HepG2 (cell line): ENCODE measurements around the gene PCCB. TPM values are rescaled to one million over a fixed set of nuclear protein-coding genes. Genes with fewer than 3 reads are reported as not detected.

Source experiments
- ASH2L ChIP-seq: fragments of 300-600, 200-600 bp; sonication (generic); IDR thresholded peaks from 2 replicates; pipeline ENCODE4 v1.7.0; 2017; ENCODE audit warnings: low read depth, mild to moderate bottlenecking, moderate library complexity, mixed read lengths, low read length; ENCODE audit not compliant: insufficient read length
- ETV5 ChIP-seq: IDR thresholded peaks from 2 replicates; pipeline ENCODE4 v1.6.1; 2018; ENCODE audit warnings: missing biosample characterization, missing genetic modification reagents, inconsistent platforms, borderline replicate concordance
- FOXK1 ChIP-seq: sonication (generic); formaldehyde crosslinking; IDR thresholded peaks from 2 replicates; pipeline ENCODE4 v1.4.0; 2020; ENCODE audit warnings: low read depth, missing genetic modification reagents, borderline replicate concordance
- HOXA3 ChIP-seq: sonication (generic); formaldehyde crosslinking; IDR thresholded peaks from 2 replicates; pipeline ENCODE4 v1.5.0; 2020; ENCODE audit warnings: missing genetic modification reagents
- KDM2A ChIP-seq: sonication (generic); formaldehyde crosslinking; IDR thresholded peaks from 2 replicates; pipeline ENCODE4 v1.4.0; 2020; ENCODE audit warnings: low read depth, missing genetic modification reagents, borderline replicate concordance
- KLF15 ChIP-seq: sonication (generic); formaldehyde crosslinking; IDR thresholded peaks from 2 replicates; pipeline ENCODE4 v1.8.1; 2023; ENCODE audit warnings: borderline replicate concordance, mild to moderate bottlenecking, inconsistent platforms, missing genetic modification reagents, mixed read lengths
- KLF6 ChIP-seq: IDR thresholded peaks from 2 replicates; pipeline ENCODE4 v1.8.0; 2016; ENCODE audit warnings: missing biosample characterization, missing genetic modification reagents
- MAFK ChIP-seq, 2 experiments: IDR thresholded peaks in 1 of 2; conservative IDR thresholded peaks in 1 of 2; 2 replicates each; pipeline ENCODE4 v1.6.1; 2011; ENCODE audit warnings: improper control_type of control experiment in 2 of 2, low read length in 2 of 2
- NRL ChIP-seq: sonication (generic); formaldehyde crosslinking; IDR thresholded peaks from 2 replicates; pipeline ENCODE4 v1.5.0; 2020; ENCODE audit warnings: missing genetic modification reagents, mild to moderate bottlenecking, moderate library complexity, borderline replicate concordance
- PRMT3 ChIP-seq: sonication (generic); formaldehyde crosslinking; IDR thresholded peaks from 2 replicates; pipeline ENCODE4 v1.8.1; 2022; ENCODE audit warnings: low read depth, mild to moderate bottlenecking, moderate library complexity, missing genetic modification reagents, borderline replicate concordance
- THRA ChIP-seq: sonication (generic); formaldehyde crosslinking; IDR thresholded peaks from 2 replicates; pipeline ENCODE4 v1.4.0; 2020; ENCODE audit warnings: missing genetic modification reagents, borderline replicate concordance
- ZBTB38 ChIP-seq: sonication (generic); formaldehyde crosslinking; IDR thresholded peaks from 2 replicates; pipeline ENCODE4 v1.5.1; 2020; ENCODE audit warnings: mild to moderate bottlenecking, missing genetic modification reagents
- ZFAT ChIP-seq: sonication (generic); formaldehyde crosslinking; conservative IDR thresholded peaks from 2 replicates; pipeline ENCODE4 v1.8.1; 2023; ENCODE audit warnings: missing genetic modification reagents, inconsistent platforms
- ZFP41 ChIP-seq: sonication (generic); formaldehyde crosslinking; IDR thresholded peaks from 2 replicates; pipeline ENCODE4 v1.4.0; 2020; ENCODE audit warnings: mild to moderate bottlenecking, missing genetic modification reagents, borderline replicate concordance
- ZGPAT ChIP-seq: IDR thresholded peaks from 2 replicates; pipeline ENCODE4 v1.6.1; 2016; ENCODE audit warnings: mild to moderate bottlenecking
- ZMYM3 ChIP-seq: sonication (generic); formaldehyde crosslinking; IDR thresholded peaks from 2 replicates; pipeline ENCODE4 v1.5.1; 2020; ENCODE audit warnings: mild to moderate bottlenecking, missing genetic modification reagents
- ZNF549 ChIP-seq: sonication (generic); formaldehyde crosslinking; IDR thresholded peaks from 2 replicates; pipeline ENCODE4 v1.5.0; 2020; ENCODE audit warnings: missing genetic modification reagents
- ZNF7 ChIP-seq: IDR thresholded peaks from 2 replicates; pipeline ENCODE4 v1.6.1; 2016; ENCODE audit warnings: missing biosample characterization, missing genetic modification reagents
- ZNF83 ChIP-seq: sonication (generic); formaldehyde crosslinking; IDR thresholded peaks from 2 replicates; pipeline ENCODE4 v1.4.0; 2020; ENCODE audit warnings: missing genetic modification reagents, mild to moderate bottlenecking, borderline replicate concordance
- ZUFSP ChIP-seq: sonication (generic); formaldehyde crosslinking; IDR thresholded peaks from 2 replicates; pipeline ENCODE4 v1.9.0; 2021; ENCODE audit warnings: missing genetic modification reagents, mild to moderate bottlenecking, borderline replicate concordance
- polyA plus RNA-seq, 8 experiments: library from polyadenylated mRNA; depleted of rRNA in 3 of 8; stranded (reverse) in 7 of 8; unstranded in 1 of 8; fragments of >200 nt; fragmentation: Illumina TruSeq in 4 of 8; extraction: Trizol in 4 of 8; gene quantifications; 2 replicates each; pipeline versions ENCODE4 v1.2.1 to v1.2.3, GENCODE V29; 2011 to 2016; ENCODE audit warnings: low read depth in 4 of 8, missing spikeins in 1 of 8, mixed read lengths in 1 of 8; ENCODE audit not compliant: insufficient read depth in 1 of 8
- total RNA-seq, 5 experiments: library from RNA; depleted of rRNA; stranded (reverse); fragments of >200 nt; fragmentation: Illumina TruSeq; extraction: Trizol; gene quantifications; 2 replicates each; pipeline ENCODE4 v1.2.3, GENCODE V29; 2016; ENCODE audit warnings: low read depth in 1 of 5
- TF ChIP-seq, protein P1 (sequence below): sonication (generic); formaldehyde crosslinking; IDR thresholded peaks from 2 replicates; pipeline ENCODE4 v1.5.0; 2020; ENCODE audit warnings: mild to moderate bottlenecking, missing genetic modification reagents

PCCB gene
- total and polyA plus RNA-seq, 2 of the 13 experiments (the other 11 are each of a cell fraction or from before 2014, with no cell fraction given): 84.1 to 88.7 TPM

GRCh38 chr3:136292500-136292899 is 42.4 kb downstream of the PCCB start (continued):
- TF ChIP-seq FOXK1 (CRISPR knock-in tag): no peak
- no peak for TF ChIP-seq ZFP41
- TF ChIP-seq ZGPAT (CRISPR knock-in tag): no peak
- no peak for TF ChIP-seq ZNF83 (CRISPR knock-in tag)
- no peak for TF ChIP-seq ZFAT (CRISPR knock-in tag)
- TF ChIP-seq KLF15 (CRISPR knock-in tag): no peak
- TF ChIP-seq, protein P1, sequence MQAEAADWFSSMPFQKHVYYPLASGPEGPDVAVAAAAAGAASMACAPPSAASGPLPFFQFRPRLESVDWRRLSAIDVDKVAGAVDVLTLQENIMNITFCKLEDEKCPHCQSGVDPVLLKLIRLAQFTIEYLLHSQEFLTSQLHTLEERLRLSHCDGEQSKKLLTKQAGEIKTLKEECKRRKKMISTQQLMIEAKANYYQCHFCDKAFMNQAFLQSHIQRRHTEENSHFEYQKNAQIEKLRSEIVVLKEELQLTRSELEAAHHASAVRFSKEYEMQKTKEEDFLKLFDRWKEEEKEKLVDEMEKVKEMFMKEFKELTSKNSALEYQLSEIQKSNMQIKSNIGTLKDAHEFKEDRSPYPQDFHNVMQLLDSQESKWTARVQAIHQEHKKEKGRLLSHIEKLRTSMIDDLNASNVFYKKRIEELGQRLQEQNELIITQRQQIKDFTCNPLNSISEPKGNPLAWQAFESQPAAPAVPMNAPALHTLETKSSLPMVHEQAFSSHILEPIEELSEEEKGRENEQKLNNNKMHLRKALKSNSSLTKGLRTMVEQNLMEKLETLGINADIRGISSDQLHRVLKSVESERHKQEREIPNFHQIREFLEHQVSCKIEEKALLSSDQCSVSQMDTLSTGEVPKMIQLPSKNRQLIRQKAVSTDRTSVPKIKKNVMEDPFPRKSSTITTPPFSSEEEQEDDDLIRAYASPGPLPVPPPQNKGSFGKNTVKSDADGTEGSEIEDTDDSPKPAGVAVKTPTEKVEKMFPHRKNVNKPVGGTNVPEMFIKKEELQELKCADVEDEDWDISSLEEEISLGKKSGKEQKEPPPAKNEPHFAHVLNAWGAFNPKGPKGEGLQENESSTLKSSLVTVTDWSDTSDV: no peak
- TF ChIP-seq KDM2A (CRISPR knock-in tag): no peak
- no peak for TF ChIP-seq NRL (CRISPR knock-in tag)
- no peak for TF ChIP-seq ZUFSP (CRISPR knock-in tag)
- no peak for TF ChIP-seq THRA (CRISPR knock-in tag)
- TF ChIP-seq ETV5 (CRISPR knock-in tag): no peak
- TF ChIP-seq MAFK (conservative IDR thresholded peaks at IDR 0.05 in 1 of 2, IDR thresholded peaks at IDR 0.05 in 1 of 2; ENCODE audit: low read length in 2 of 2): no peak
- no peak for TF ChIP-seq KLF6
- no peak for TF ChIP-seq HOXA3 (CRISPR knock-in tag)
- no peak for TF ChIP-seq ZNF549 (CRISPR knock-in tag)
- no peak for TF ChIP-seq PRMT3 (CRISPR knock-in tag)
- TF ChIP-seq ASH2L: no peak
- no peak for TF ChIP-seq ZBTB38 (CRISPR knock-in tag)
- TF ChIP-seq ZMYM3 (CRISPR knock-in tag): no peak
- TF ChIP-seq ZNF7 (CRISPR knock-in tag): no peak
